HL-60 (cell line): Measurements from ENCODE around the gene ATAD2B.

Experiments used
- DNase-seq, 2 experiments: peaks; one replicate each; pipeline ENCODE4 v3.0.0-alpha.2; 2010 to 2020; ENCODE audit warnings: low read depth in 1 of 2, low spot score in 1 of 2
- H3K27ac ChIP-seq: fragments of 250-450 bp; sonication (Bioruptor Pico); replicated peaks from 2 replicates; pipeline ENCODE4 v1.5.1; 2020; ENCODE audit warnings: mild to moderate bottlenecking, moderate library complexity
- H3K27me3 ChIP-seq: fragments of 250-450 bp; sonication (Bioruptor Pico); 2 replicates; pipeline ENCODE4 v1.5.1; 2021; ENCODE audit warnings: mild to moderate bottlenecking, moderate library complexity; ENCODE audit not compliant: insufficient read depth, poor library complexity, severe bottlenecking
- H3K4me3 ChIP-seq: replicated peaks from 2 replicates; pipeline ENCODE4 v1.5.1; 2011; ENCODE audit warnings: mild to moderate bottlenecking, control low read depth, low read length; ENCODE audit not compliant: insufficient read depth
- CTCF ChIP-seq: IDR thresholded peaks from one replicate; pipeline ENCODE4 v1.5.1; 2011; ENCODE audit warnings: low read length, control low read depth, inconsistent platforms; ENCODE audit not compliant: insufficient read depth
- GABPA ChIP-seq: IDR thresholded peaks from 2 replicates; pipeline ENCODE4 v1.6.1; 2012; ENCODE audit warnings: low read depth
- POLR2AphosphoS5 ChIP-seq: IDR thresholded peaks from 2 replicates; pipeline ENCODE4 v1.6.1; 2012; ENCODE audit warnings: low read depth
- REST ChIP-seq: IDR thresholded peaks from 2 replicates; pipeline ENCODE4 v1.6.1; 2012; ENCODE audit warnings: low read depth; ENCODE audit not compliant: insufficient replicate concordance
- SPI1 ChIP-seq: IDR thresholded peaks from 2 replicates; pipeline ENCODE4 v1.6.1; 2012; ENCODE audit warnings: low read depth, mild to moderate bottlenecking, borderline replicate concordance

Gene ATAD2B

DNA sequence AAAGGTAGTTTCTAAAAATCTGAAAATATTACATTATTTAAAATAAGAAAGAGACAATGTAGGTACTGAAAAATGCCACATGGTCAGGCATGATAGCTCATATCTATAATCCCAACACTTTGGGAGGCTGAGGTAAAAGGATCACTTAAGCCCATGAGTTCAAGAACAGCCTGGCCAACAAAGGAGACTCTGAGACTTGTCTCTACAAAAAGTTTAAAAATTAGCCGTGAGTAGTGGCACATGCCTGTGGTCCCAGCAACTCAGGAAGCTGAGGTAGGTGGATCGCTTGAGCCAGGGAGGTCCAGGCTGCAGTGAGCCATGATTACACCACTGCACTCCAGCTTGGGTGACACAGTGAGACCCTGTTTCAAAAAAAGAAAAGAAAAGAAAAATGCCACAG, 21.8 kb downstream of the ATAD2B start:
- Histone ChIP-seq H3K4me3 (no peak overlapping the region), H3K27me3 (no peaks in the 10 kb centered on the region), H3K27ac (no peak overlapping the region)
- peak in 1 of 2 experiments; percentile 5 for DNase-seq
- TF ChIP-seq REST, result no peak
- TF ChIP-seq POLR2AphosphoS5, result no peak
- TF ChIP-seq GABPA, result no peak
- TF ChIP-seq CTCF, result no peak
- TF ChIP-seq SPI1, result no peak

DNA sequence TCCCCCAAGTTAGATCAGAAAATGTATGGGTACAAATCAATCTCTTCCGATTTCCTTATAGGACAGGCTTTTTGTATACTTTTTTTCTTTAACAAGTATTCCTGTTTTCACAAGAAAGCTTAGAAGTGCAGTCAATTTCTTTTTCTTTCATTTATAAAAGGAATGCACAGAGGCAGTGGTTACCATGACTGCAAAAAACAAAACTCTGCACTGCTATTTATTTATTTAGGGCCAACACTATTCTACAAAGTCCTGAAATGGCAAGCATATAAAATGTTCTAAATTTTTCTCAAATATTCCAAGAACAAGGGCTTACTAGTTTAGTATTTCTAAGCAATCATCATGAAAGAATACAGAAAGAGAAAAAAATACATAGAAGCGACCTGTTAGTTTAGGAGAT, 22.2 kb downstream of the ATAD2B start:
- Histone ChIP-seq H3K4me3 (no peak overlapping the region), H3K27ac (no peak overlapping the region), H3K27me3 (no peaks in the 10 kb centered on the region)
- DNase-seq, result no peak
- TF ChIP-seq POLR2AphosphoS5 (no peak), SPI1 (no peak), CTCF (no peak), GABPA (no peak), REST (no peak)

DNA sequence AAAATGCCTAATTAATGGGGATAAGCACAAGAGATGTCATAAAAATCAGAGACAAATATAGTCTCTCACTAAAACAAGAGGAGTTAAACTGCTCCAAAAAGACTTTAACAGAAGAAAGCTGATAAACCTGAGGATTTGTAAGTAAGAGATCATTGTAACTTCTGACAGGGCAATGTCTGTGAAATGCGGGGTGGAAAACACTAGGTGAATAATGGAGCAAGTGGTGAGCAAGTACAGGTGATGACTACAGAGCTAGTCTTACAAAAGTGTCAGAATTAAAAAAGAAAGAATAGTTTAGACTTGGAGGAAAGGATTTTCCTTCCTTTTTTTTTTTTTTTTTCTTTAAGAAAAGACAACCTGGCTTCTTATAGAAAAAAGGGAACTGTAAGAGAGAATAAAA, 22.7 kb downstream of the ATAD2B start:
- Histone ChIP-seq H3K27ac (no peak overlapping the region), H3K27me3 (no peaks in the 10 kb centered on the region), H3K4me3 (no peak overlapping the region)
- DNase-seq, result no peak
- TF ChIP-seq CTCF, result no peak
- TF ChIP-seq SPI1, result no peak
- no peak for TF ChIP-seq REST
- TF ChIP-seq POLR2AphosphoS5, result no peak
- no peak for TF ChIP-seq GABPA
